Cardiac muscle cell (in vitro differentiated cells and primary cell): ENCODE results near the gene S100A2. TPM values are rescaled to one million over a fixed set of nuclear protein-coding genes. Genes with fewer than 3 reads are reported as not detected.
A peak's percentile ranks its signal among the peaks of the same experiment; 100 is the strongest.
"Not testable (repeated sequence)": the region's sequence is repeated elsewhere in the genome, so short reads cannot be mapped to it uniquely, and the experiment has no call there.

Source experiments
- DNase-seq, 2 donors: peaks; one replicate each; pipeline versions ENCODE4 v3.0.0 to v3.0.0-alpha.2; 2010 to 2017; ENCODE audit warnings: low read depth in 1 of 2, low spot score in 1 of 2
- H3K27ac ChIP-seq: fragments of 200-600 bp; sonication (generic); 2 replicates; pipeline ENCODE4 v1.5.1; 2016
- H3K27me3 ChIP-seq: fragments of 200-600 bp; sonication (generic); 2 replicates; pipeline ENCODE4 v1.6.0; 2016; ENCODE audit warnings: control low read depth
- H3K36me3 ChIP-seq: fragments of 200-600 bp; sonication (generic); 2 replicates; pipeline ENCODE4 v1.5.1; 2016; ENCODE audit warnings: control low read depth
- H3K4me1 ChIP-seq: fragments of 200-600 bp; sonication (generic); 2 replicates; pipeline ENCODE4 v1.8.1; 2017; ENCODE audit warnings: low read depth, mild to moderate bottlenecking, mixed run types
- H3K4me3 ChIP-seq: fragments of 200-600 bp; sonication (generic); 2 replicates; pipeline ENCODE4 v1.5.1; 2016; ENCODE audit warnings: mild to moderate bottlenecking
- H3K9me3 ChIP-seq: fragments of 200-600 bp; sonication (generic); 2 replicates; pipeline ENCODE4 v1.5.1; 2017; ENCODE audit warnings: low read depth, mild to moderate bottlenecking, control low read depth
- polyA plus RNA-seq: library from polyadenylated mRNA; unstranded; fragments of >200 nt; fragmentation: Nextera tagmentation; extraction: Ambion mirVana; gene quantifications from 2 replicates; pipeline ENCODE4 v1.2.1, GENCODE V29; 2016
- total RNA-seq: library from RNA; depleted of rRNA; stranded (reverse); fragments of >200 nt; gene quantifications from 2 replicates; pipeline ENCODE4 v1.2.3, GENCODE V29; 2016
- TF ChIP-seq, protein P1 (sequence below): IDR thresholded peaks from 2 replicates; pipeline ENCODE4 v1.5.1; 2012; ENCODE audit warnings: low read depth, mild to moderate bottlenecking, low read length

S100A2 gene
- total and polyA plus RNA-seq, 2 experiments from 2014 or later = 2.3 TPM; not detected in 1

DNA sequence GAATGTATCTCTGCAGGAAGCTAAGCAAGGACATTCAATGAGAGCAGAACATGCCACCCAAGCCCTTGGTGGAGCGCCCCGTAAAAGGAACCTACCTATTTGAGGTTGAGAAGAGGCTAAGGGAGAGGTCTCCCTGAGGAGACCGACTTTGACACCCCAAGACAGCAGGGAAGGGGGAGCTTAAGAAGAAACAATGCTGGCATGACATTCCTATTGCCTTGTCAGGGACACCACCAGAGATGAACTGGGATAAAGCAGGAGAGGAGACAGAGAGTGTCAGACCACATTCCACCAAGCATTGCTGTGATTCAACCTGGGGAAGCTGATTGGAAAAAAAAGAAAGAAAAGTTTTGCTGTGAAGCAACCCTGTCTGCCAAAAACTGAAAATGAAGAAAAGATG, 13.3 kb upstream of the S100A2 start:
- DNase-seq = no peak
- TF ChIP-seq, protein P1, sequence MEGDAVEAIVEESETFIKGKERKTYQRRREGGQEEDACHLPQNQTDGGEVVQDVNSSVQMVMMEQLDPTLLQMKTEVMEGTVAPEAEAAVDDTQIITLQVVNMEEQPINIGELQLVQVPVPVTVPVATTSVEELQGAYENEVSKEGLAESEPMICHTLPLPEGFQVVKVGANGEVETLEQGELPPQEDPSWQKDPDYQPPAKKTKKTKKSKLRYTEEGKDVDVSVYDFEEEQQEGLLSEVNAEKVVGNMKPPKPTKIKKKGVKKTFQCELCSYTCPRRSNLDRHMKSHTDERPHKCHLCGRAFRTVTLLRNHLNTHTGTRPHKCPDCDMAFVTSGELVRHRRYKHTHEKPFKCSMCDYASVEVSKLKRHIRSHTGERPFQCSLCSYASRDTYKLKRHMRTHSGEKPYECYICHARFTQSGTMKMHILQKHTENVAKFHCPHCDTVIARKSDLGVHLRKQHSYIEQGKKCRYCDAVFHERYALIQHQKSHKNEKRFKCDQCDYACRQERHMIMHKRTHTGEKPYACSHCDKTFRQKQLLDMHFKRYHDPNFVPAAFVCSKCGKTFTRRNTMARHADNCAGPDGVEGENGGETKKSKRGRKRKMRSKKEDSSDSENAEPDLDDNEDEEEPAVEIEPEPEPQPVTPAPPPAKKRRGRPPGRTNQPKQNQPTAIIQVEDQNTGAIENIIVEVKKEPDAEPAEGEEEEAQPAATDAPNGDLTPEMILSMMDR = no peak
- H3K36me3 ChIP-seq = no peaks in the 10 kb centered on the region

DNA sequence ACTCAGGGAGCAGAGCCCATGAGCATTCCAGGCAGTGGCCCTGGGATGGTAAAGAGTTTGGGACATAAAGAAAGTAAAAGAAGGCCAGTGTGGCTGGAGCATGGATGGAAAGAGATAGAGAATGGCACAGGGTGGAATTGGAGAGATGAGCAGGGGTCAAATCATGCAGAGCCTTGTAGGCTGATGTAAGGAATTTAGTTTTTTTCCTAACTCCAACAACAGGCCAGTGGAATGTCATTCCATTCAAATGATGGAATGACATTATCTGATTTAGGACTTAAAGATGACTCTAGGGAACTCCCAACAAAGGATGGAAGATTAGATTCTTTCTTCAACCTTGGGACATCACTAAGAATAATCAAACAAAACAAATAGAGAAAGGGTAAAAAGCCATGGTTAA, 12.8 kb upstream of the S100A2 start:
- no peaks in the 10 kb centered on the region for H3K9me3 ChIP-seq
- H3K27me3 ChIP-seq = no peaks in the 10 kb centered on the region
- TF ChIP-seq, protein P1 = no peak
- DNase-seq = no peak
- peaks cover 2% of the 10 kb centered on the region for H3K4me1 ChIP-seq
- no peak overlapping the region for H3K27ac ChIP-seq
- no peak overlapping the region for H3K4me3 ChIP-seq
- H3K36me3 ChIP-seq = no peaks in the 10 kb centered on the region

More for the DNA sequence above, 13.3 kb upstream of the S100A2 start:
- Histone ChIP-seq H3K9me3 (no peaks in the 10 kb centered on the region), H3K4me3 (no peak overlapping the region), H3K27ac (no peak overlapping the region), H3K4me1 (peaks cover 5% of the 10 kb centered on the region), H3K27me3 (no peaks in the 10 kb centered on the region)

DNA sequence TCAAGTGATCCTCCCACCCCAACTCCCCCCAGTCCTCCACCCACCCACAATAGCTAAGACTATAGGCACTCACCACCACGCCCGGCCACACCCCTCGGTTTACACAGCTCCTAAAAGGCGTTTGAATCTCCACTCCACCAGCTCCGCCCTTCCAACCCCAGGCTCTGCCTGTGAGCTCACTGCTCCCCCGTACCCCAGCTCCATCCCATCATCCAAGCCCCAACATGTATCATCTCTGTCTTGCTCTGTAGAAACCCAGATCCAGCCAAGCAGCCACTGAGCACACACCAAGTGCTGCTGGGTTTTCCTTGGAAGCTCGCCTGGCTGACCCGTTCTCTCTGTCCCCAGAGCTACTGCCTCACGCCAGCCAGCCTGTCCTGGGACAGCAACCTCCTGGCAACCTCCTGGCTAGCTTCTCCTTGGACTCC, 12.0 kb upstream of the S100A2 start:
- Histone ChIP-seq H3K4me1 (peaks cover 10% of the 10 kb centered on the region), H3K27me3 (no peaks in the 10 kb centered on the region), H3K36me3 (no peaks in the 10 kb centered on the region), H3K4me3 (no peak overlapping the region), H3K9me3 (no peaks in the 10 kb centered on the region), H3K27ac (no peak overlapping the region)
- no peak for DNase-seq
- TF ChIP-seq, protein P1 = no peak

DNA sequence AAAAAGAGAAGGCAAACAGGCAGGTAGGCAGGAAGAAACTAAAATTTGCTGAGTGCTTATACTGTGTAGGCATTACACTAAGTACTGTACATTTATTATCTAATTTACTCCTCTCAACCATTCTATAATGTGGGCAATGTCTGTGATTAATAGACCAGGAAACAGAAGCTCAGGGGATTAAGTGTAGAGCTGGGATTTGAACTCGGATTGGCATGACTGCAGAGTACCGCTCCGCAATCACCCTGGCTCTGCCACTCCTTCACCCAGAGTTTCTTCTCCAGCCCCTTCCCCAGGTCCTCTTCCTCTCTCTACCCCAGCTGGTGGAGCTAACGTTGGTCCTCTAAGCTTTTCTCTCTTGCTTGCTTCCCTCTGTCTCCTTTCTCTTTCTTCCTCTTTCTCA, 11.5 kb upstream of the S100A2 start:
- no peak overlapping the region for H3K27ac ChIP-seq
- peaks cover 11% of the 10 kb centered on the region for H3K4me1 ChIP-seq
- no peaks in the 10 kb centered on the region for H3K27me3 ChIP-seq
- H3K4me3 ChIP-seq = no peak overlapping the region
- no peak for DNase-seq
- TF ChIP-seq, protein P1 = no peak
- no peaks in the 10 kb centered on the region for H3K9me3 ChIP-seq
- no peaks in the 10 kb centered on the region for H3K36me3 ChIP-seq

DNA sequence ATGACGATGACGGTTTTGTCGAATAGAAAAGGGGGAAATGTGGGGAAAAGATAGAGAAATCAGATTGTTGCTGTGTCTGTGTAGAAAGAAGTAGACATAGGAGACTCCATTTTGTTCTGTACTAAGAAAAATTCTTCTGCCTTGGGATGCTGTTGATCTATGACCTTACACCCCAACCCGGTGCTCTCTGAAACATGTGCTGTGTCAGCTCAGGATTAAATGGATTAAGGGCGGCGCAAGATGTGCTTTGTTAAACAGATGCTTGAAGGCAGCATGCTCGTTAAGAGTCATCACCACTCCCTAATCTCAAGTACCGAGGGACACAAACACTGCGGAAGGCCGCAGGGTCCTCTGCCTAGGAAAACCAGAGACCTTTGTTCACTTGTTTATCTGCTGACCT, 9.9 kb upstream of the S100A2 start:
- H3K4me1 ChIP-seq = peaks cover 11% of the 10 kb centered on the region
- H3K9me3 ChIP-seq, H3K4me3 ChIP-seq, DNase-seq, H3K27ac ChIP-seq, H3K27me3 ChIP-seq, H3K36me3 ChIP-seq: not testable (repeated sequence)

DNA sequence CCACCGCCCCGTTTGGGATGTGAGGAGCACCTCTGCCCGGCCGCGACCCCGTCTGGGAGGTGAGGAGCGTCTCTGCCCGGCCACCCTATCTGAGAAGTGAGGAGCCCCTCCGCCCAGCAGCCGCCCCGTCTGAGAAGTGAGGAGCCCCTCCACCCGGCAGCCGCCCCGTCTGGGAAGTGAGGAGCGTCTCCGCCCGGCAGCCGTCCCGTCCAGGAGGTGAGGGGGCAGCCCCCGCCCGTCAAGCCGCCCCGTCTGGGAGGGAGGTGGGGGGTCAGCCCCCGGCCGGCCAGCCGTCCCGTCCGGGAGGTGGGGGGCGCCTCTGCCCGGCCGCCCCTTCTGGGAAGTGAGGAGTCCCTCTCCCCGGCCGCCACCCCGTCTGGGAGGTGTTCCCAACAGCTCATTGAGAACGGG, 9.4 kb upstream of the S100A2 start:
- not testable (repeated sequence) for DNase-seq, H3K36me3 ChIP-seq, H3K27me3 ChIP-seq, H3K4me3 ChIP-seq, H3K27ac ChIP-seq, H3K9me3 ChIP-seq
- H3K4me1 ChIP-seq = peaks cover 11% of the 10 kb centered on the region

DNA sequence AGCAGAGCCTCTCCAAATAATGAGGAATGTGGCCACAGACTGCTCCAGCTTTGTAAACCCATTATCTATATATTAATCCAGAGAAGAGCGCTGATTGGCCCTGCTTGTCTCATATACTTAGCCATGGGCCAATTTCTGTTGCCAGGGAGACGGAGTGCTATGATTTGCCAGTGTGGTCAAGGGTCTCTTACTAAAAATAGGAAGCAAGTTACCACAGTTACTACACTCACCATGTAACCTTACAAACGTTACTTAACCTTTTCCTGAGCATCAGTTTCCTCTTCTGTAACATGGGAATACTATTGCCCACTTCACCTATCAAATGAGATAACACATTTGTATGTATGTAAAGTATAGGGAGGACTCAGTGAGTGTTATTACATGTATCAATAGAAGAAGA, 7.7 kb upstream of the S100A2 start:
- H3K27ac ChIP-seq = no peak overlapping the region
- peak; percentile 29 to 35 for DNase-seq
- TF ChIP-seq, protein P1 = no peak
- H3K4me1 ChIP-seq = peaks cover 16% of the 10 kb centered on the region
- no peaks in the 10 kb centered on the region for H3K9me3 ChIP-seq
- no peaks in the 10 kb centered on the region for H3K36me3 ChIP-seq
- H3K27me3 ChIP-seq = no peaks in the 10 kb centered on the region
- no peak overlapping the region for H3K4me3 ChIP-seq
